GM12878 (cell line): ENCODE measurements around the gene COMMD1. TPM values are rescaled to one million over a fixed set of nuclear protein-coding genes. Genes with fewer than 3 reads are reported as not detected.

Source experiments
- ASH2L ChIP-seq: fragments of 300-600, 200-600 bp; sonication (generic); IDR thresholded peaks from 2 replicates; pipeline ENCODE4 v1.6.1; 2017; ENCODE audit warnings: low read depth, mild to moderate bottlenecking, borderline replicate concordance
- CTCF ChIP-seq, 3 experiments: IDR thresholded peaks in 2 of 3; conservative IDR thresholded peaks in 1 of 3; 2 replicates each; pipeline ENCODE4 v1.5.1; 2011; ENCODE audit warnings: low read depth in 3 of 3, low read length in 3 of 3, mild to moderate bottlenecking in 3 of 3, control low read depth in 2 of 3, moderate library complexity in 2 of 3, inconsistent platforms in 1 of 3, mixed read lengths in 1 of 3; ENCODE audit not compliant: control insufficient read depth in 2 of 3, insufficient read depth in 1 of 3; ENCODE audit errors: extremely low read depth in 1 of 3
- FOXK2 ChIP-seq: fragments of 450-650 bp; IDR thresholded peaks from 2 replicates; pipeline ENCODE4 v1.6.1; 2017; ENCODE audit warnings: mild to moderate bottlenecking, moderate library complexity
- MTA3 ChIP-seq: IDR thresholded peaks from 2 replicates; pipeline ENCODE4 v1.6.1; 2012; ENCODE audit warnings: low read length, inconsistent platforms, borderline replicate concordance
- MYC ChIP-seq: IDR thresholded peaks from 2 replicates; pipeline ENCODE4 v1.6.1; 2011; ENCODE audit warnings: mild to moderate bottlenecking, low read length, moderate library complexity, inconsistent platforms; ENCODE audit not compliant: insufficient read depth, insufficient replicate concordance, insufficient read length, severe bottlenecking
- PAX5 ChIP-seq: IDR thresholded peaks from 2 replicates; pipeline ENCODE4 v1.6.1; 2011; ENCODE audit warnings: low read depth, low read length, borderline replicate concordance
- RFX5 ChIP-seq: IDR thresholded peaks from 2 replicates; pipeline ENCODE4 v1.6.1; 2011; ENCODE audit warnings: low read depth, low read length, improper control_type of control experiment
- SMC3 ChIP-seq: IDR thresholded peaks from 2 replicates; pipeline ENCODE4 v1.6.1; 2011; ENCODE audit warnings: low read length, improper control_type of control experiment, borderline replicate concordance
- ZBTB11 ChIP-seq: fragments of 450-650 bp; formaldehyde crosslinking; IDR thresholded peaks from 2 replicates; pipeline ENCODE4 v1.5.0; 2022; ENCODE audit warnings: mild to moderate bottlenecking, missing genetic modification characterization
- ZNF217 ChIP-seq: fragments of 450-650 bp; IDR thresholded peaks from 2 replicates; pipeline ENCODE4 v1.6.1; 2017; ENCODE audit warnings: antibody characterized with exemption, mild to moderate bottlenecking
- polyA plus RNA-seq, 11 experiments: library from polyadenylated mRNA; depleted of rRNA in 4 of 11; unstranded in 6 of 11; stranded (reverse) in 5 of 11; fragments of >200 nt; fragmentation: Nextera tagmentation in 4 of 11; fragmentation: Illumina TruSeq in 1 of 11; extraction: Ambion mirVana in 4 of 11; extraction: Trizol in 1 of 11; gene quantifications; 1 replicate in 1 of 11; 2 replicates in 10 of 11; pipeline versions ENCODE4 v1.2.1 to v1.2.3, GENCODE V29; 2011 to 2016; ENCODE audit warnings: inconsistent platforms in 2 of 11, missing spikeins in 2 of 11, low read depth in 1 of 11
- total RNA-seq, 4 experiments: library from RNA; depleted of rRNA in 3 of 4; stranded (reverse); fragments of >200 nt in 3 of 4; fragmentation: Illumina TruSeq in 1 of 4; extraction: Trizol in 1 of 4; gene quantifications; 2 replicates each; pipeline versions ENCODE4 v1.2.1 to v1.2.3, GENCODE V29; 2013 to 2021

COMMD1 gene
- total and polyA plus RNA-seq, 10 of the 15 experiments (the other 5 are each of a cell fraction or from before 2014, with no cell fraction given), result 39.7 to 210 (median 53.7) TPM

DNA sequence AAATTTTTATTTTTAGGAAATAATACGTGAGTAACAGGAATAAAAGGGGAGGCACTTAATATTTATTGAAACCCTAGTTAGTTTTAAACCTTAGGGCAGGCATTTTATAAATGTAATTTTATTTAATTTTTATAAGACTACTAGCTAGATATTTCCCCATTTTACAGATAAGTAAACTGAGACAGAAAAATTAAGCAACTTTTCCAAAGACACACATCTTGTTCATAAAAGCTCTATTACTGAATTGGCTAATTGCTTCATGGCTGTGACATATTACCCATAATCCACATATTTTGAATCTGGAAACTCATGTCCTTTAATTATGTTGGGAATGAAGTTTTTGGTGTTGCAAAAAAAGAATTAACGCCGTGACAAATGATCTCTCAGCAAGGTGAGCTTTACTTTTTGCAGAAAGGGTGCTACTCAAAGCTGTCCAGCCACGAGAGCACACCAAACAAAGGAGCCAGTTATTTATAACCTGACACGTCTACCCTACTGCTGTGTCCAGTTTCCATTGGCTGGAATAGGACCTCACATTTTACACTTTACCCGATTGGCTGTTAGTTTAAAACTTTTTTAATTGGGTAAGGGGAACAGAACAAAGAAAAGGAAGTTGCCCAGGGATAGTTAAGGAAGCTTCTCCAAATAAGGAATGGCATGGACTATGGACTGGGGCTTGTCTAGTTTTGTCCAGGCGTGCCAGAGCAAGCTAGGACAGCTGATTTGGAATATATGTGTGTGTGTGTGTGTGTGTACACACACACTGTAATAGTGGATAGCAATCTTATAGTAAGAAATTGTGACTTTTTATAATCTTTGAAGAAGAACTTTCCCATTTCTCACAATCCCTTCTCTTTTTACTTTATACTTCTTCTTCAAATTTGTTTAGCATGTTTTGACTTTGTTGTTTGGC is 54.2 kb downstream of the COMMD1 start (continued):
- TF ChIP-seq MTA3, result no peak
- TF ChIP-seq ZBTB11, result no peak
- no peak for TF ChIP-seq PAX5
- no peak for TF ChIP-seq SMC3
- no peak for TF ChIP-seq ZNF217
- TF ChIP-seq ASH2L, result no peak
- TF ChIP-seq FOXK2, result no peak
- TF ChIP-seq RFX5, result no peak
- TF ChIP-seq CTCF (IDR thresholded peaks at IDR 0.05 in 2 of 3, conservative IDR thresholded peaks at IDR 0.05 in 1 of 3; ENCODE audit: control insufficient read depth in 2 of 3, extremely low read depth in 1 of 3, insufficient read depth in 1 of 3, low read depth in 3 of 3, low read length in 3 of 3), result no peak
- TF ChIP-seq MYC, result no peak
- TF ChIP-seq, all 136 proteins: peak for 0
